Neural cell (in vitro differentiated cells): ENCODE data around the gene TRIM9. TPM values are rescaled to one million over a fixed set of nuclear protein-coding genes. Genes with fewer than 3 reads are reported as not detected.

ENCODE experiments used
- H2AFZ ChIP-seq: fragments of 200-600, 300-800 bp; sonication (generic), shearing (Covaris generic); 2 replicates; pipeline ENCODE4 v1.6.0; 2014; ENCODE audit warnings: low read depth, mild to moderate bottlenecking, antibody characterized with exemption, low read length, moderate library complexity
- H3F3A ChIP-seq: fragments of 200-600 bp; shearing (Covaris generic); 2 replicates; pipeline ENCODE4 v1.6.1; 2016; ENCODE audit warnings: mild to moderate bottlenecking, moderate library complexity, mixed read lengths, antibody characterized with exemption, low read length; ENCODE audit not compliant: insufficient read depth, poor library complexity, severe bottlenecking
- H3K27ac ChIP-seq: fragments of 200-600, 300-800 bp; sonication (generic), shearing (Covaris generic); 2 replicates; pipeline ENCODE4 v1.5.1; 2014; ENCODE audit warnings: mild to moderate bottlenecking, low read length, moderate library complexity
- H3K27me3 ChIP-seq: fragments of 300-800, 200-600 bp; sonication (generic), shearing (Covaris generic); 2 replicates; pipeline ENCODE4 v1.6.0; 2014; ENCODE audit warnings: mild to moderate bottlenecking, low read depth, low read length, moderate library complexity; ENCODE audit not compliant: insufficient read depth
- H3K36me3 ChIP-seq: fragments of 300-800, 200-600 bp; sonication (generic), shearing (Covaris generic); 2 replicates; pipeline ENCODE4 v1.5.1; 2014; ENCODE audit warnings: mild to moderate bottlenecking, antibody characterized with exemption, low read length, moderate library complexity; ENCODE audit not compliant: insufficient read depth
- H3K4me2 ChIP-seq: fragments of 300-800, 200-600 bp; sonication (generic), shearing (Covaris generic); 2 replicates; pipeline ENCODE4 v1.6.0; 2014; ENCODE audit warnings: mild to moderate bottlenecking, low read length
- H3K4me3 ChIP-seq: fragments of 300-800, 200-600 bp; sonication (generic), shearing (Covaris generic); 2 replicates; pipeline ENCODE4 v1.5.1; 2014; ENCODE audit warnings: mild to moderate bottlenecking, low read length, moderate library complexity
- H3K79me2 ChIP-seq: fragments of 200-600 bp; shearing (Covaris generic); replicated peaks from 2 replicates; pipeline ENCODE4 v1.6.0; 2014; ENCODE audit warnings: mild to moderate bottlenecking, low read length, moderate library complexity; ENCODE audit not compliant: insufficient read depth
- H3K9ac ChIP-seq: fragments of 300-800, 200-600 bp; sonication (generic), shearing (Covaris generic); 2 replicates; pipeline ENCODE4 v1.6.1; 2016; ENCODE audit warnings: mild to moderate bottlenecking, low read length, mixed read lengths
- H3K9me2 ChIP-seq: fragments of 200-600 bp; shearing (Covaris generic); 2 replicates; pipeline ENCODE4 v1.6.1; 2016; ENCODE audit warnings: mild to moderate bottlenecking, low read length, mixed read lengths; ENCODE audit not compliant: insufficient read depth
- H3K9me3 ChIP-seq: fragments of 200-600, 300-800 bp; sonication (generic), shearing (Covaris generic); 2 replicates; pipeline ENCODE4 v1.6.1; 2016; ENCODE audit warnings: mild to moderate bottlenecking, mixed run types, low read length, moderate library complexity, mixed read lengths
- H4K20me1 ChIP-seq: fragments of 200-600 bp; shearing (Covaris generic); 2 replicates; pipeline ENCODE4 v1.6.1; 2016; ENCODE audit warnings: mild to moderate bottlenecking, mixed run types; ENCODE audit not compliant: insufficient read depth
- EP300 ChIP-seq: fragments of 450-650 bp; conservative IDR thresholded peaks from 2 replicates; pipeline ENCODE4 v1.6.1; 2014; ENCODE audit warnings: antibody characterized with exemption, mild to moderate bottlenecking, moderate library complexity; ENCODE audit not compliant: poor library complexity, severe bottlenecking
- EZH2 ChIP-seq: fragments of 200-600, 300-800 bp; shearing (Covaris generic), sonication (generic); IDR thresholded peaks from 2 replicates; pipeline ENCODE4 v1.6.1; 2014; ENCODE audit warnings: antibody characterized with exemption, low read length, borderline replicate concordance, mild to moderate bottlenecking; ENCODE audit not compliant: insufficient read depth, poor library complexity, severe bottlenecking
- MXI1 ChIP-seq: fragments of 450-650 bp; conservative IDR thresholded peaks from 2 replicates; pipeline ENCODE4 v1.6.1; 2014; ENCODE audit warnings: antibody characterized with exemption, mild to moderate bottlenecking; ENCODE audit not compliant: poor library complexity, severe bottlenecking
- POLR2AphosphoS5 ChIP-seq: IDR thresholded peaks from 2 replicates; pipeline ENCODE4 v1.6.1; 2012
- RAD21 ChIP-seq: fragments of 450-650 bp; conservative IDR thresholded peaks from 2 replicates; pipeline ENCODE4 v1.6.1; 2014; ENCODE audit warnings: antibody characterized with exemption, mild to moderate bottlenecking, moderate library complexity
- SMC3 ChIP-seq: fragments of 450-650 bp; conservative IDR thresholded peaks from 2 replicates; pipeline ENCODE4 v1.6.1; 2014; ENCODE audit warnings: antibody characterized with exemption, mild to moderate bottlenecking, moderate library complexity; ENCODE audit not compliant: poor library complexity
- TAF1 ChIP-seq: IDR thresholded peaks from 2 replicates; pipeline ENCODE4 v1.6.1; 2012; ENCODE audit warnings: low read depth
- polyA plus RNA-seq: library from polyadenylated mRNA; depleted of rRNA; stranded (reverse); fragments of >200 nt; gene quantifications from 2 replicates; pipeline ENCODE4 v1.2.3, GENCODE V29; 2014
- TF ChIP-seq, protein P1 (sequence below): IDR thresholded peaks from 2 replicates; pipeline ENCODE4 v1.6.1; 2012; ENCODE audit warnings: borderline replicate concordance
- TF ChIP-seq, protein P2 (sequence below): fragments of 450-650 bp; IDR thresholded peaks from 2 replicates; pipeline ENCODE4 v1.5.1; 2014; ENCODE audit warnings: antibody characterized with exemption, mild to moderate bottlenecking, moderate library complexity; ENCODE audit not compliant: poor library complexity, severe bottlenecking

Gene TRIM9
- polyA plus RNA-seq, 1 donor from 2014 or later, result 15.9 TPM

DNA sequence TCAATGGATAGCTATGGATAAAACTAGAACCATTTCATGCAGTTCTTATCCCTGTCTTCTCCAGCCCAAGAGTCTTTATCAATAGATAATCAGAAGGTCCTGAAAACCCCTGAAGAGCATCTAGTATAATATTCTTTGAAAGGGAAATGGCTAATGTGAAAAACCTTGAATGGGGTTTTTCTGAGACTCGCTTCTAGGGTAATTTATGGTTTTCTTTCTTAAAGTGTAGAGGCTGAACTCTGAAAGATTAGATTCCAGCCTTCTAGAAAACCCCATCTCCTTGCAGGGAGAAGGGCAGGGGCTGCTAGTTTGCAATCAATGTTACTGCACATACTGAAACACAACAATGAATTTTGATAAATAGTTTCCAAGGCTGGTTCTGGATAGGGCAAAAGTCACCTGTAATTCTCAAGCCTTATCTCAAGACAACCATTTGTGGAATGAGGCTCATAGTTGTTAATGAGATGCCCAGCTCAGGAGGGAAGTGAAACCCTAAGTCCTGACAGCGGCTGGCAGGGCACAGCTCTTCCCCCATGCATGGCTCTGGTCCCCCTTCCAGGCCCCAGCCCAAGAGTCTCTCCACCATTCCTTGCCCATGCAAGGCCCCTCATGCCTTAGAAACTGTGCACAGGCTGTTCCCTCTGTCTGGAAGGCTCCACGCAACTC lies 116.9 kb downstream of the TRIM9 start:
- no peak overlapping the region for H3K4me3 ChIP-seq
- no peak overlapping the region for H3K27ac ChIP-seq
- H4K20me1 ChIP-seq, result no peaks in the 10 kb centered on the region
- H2AFZ ChIP-seq, result no peak overlapping the region
- H3K9ac ChIP-seq, result no peak overlapping the region
- no peaks in the 10 kb centered on the region for H3K9me2 ChIP-seq
- no peaks in the 10 kb centered on the region for H3F3A ChIP-seq
- no peak overlapping the region for H3K4me2 ChIP-seq
- H3K27me3 ChIP-seq, result no peaks in the 10 kb centered on the region
- H3K79me2 ChIP-seq, result no peaks in the 10 kb centered on the region
- TF ChIP-seq MXI1, result no peak
- TF ChIP-seq SMC3, result no peak
- TF ChIP-seq, protein P1, sequence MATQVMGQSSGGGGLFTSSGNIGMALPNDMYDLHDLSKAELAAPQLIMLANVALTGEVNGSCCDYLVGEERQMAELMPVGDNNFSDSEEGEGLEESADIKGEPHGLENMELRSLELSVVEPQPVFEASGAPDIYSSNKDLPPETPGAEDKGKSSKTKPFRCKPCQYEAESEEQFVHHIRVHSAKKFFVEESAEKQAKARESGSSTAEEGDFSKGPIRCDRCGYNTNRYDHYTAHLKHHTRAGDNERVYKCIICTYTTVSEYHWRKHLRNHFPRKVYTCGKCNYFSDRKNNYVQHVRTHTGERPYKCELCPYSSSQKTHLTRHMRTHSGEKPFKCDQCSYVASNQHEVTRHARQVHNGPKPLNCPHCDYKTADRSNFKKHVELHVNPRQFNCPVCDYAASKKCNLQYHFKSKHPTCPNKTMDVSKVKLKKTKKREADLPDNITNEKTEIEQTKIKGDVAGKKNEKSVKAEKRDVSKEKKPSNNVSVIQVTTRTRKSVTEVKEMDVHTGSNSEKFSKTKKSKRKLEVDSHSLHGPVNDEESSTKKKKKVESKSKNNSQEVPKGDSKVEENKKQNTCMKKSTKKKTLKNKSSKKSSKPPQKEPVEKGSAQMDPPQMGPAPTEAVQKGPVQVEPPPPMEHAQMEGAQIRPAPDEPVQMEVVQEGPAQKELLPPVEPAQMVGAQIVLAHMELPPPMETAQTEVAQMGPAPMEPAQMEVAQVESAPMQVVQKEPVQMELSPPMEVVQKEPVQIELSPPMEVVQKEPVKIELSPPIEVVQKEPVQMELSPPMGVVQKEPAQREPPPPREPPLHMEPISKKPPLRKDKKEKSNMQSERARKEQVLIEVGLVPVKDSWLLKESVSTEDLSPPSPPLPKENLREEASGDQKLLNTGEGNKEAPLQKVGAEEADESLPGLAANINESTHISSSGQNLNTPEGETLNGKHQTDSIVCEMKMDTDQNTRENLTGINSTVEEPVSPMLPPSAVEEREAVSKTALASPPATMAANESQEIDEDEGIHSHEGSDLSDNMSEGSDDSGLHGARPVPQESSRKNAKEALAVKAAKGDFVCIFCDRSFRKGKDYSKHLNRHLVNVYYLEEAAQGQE, result no peak
- TF ChIP-seq RAD21, result no peak
- no peak for TF ChIP-seq POLR2AphosphoS5
- TF ChIP-seq EP300, result no peak
- TF ChIP-seq, protein P2, sequence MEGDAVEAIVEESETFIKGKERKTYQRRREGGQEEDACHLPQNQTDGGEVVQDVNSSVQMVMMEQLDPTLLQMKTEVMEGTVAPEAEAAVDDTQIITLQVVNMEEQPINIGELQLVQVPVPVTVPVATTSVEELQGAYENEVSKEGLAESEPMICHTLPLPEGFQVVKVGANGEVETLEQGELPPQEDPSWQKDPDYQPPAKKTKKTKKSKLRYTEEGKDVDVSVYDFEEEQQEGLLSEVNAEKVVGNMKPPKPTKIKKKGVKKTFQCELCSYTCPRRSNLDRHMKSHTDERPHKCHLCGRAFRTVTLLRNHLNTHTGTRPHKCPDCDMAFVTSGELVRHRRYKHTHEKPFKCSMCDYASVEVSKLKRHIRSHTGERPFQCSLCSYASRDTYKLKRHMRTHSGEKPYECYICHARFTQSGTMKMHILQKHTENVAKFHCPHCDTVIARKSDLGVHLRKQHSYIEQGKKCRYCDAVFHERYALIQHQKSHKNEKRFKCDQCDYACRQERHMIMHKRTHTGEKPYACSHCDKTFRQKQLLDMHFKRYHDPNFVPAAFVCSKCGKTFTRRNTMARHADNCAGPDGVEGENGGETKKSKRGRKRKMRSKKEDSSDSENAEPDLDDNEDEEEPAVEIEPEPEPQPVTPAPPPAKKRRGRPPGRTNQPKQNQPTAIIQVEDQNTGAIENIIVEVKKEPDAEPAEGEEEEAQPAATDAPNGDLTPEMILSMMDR, result no peak
- no peak for TF ChIP-seq EZH2
- no peaks in the 10 kb centered on the region for H3K36me3 ChIP-seq
- H3K9me3 ChIP-seq, result no peaks in the 10 kb centered on the region

DNA sequence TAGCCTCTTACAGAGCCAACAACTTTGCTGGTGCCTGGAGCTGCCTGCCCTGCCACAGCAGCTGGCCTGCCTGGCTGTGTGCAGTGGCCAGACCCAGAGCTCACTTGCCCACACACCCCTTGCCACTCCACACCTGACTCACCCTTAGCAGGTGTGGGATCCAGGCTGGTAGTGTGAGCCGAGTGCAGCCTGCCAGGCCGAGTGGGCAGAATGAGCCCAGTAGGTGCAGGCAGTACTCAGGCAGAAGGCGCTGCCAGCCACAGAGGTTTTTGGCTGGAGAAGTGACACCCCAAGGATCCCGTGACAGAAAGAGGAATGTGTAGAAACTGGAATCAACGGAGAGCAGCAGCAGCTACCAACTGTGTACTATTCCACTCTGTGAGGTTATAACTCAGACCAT lies 120.8 kb downstream of the TRIM9 start:
- H4K20me1 ChIP-seq, result no peaks in the 10 kb centered on the region
- no peak overlapping the region for H3K4me3 ChIP-seq
- H3K36me3 ChIP-seq, result no peaks in the 10 kb centered on the region
- no peaks in the 10 kb centered on the region for H3K27me3 ChIP-seq
- no peaks in the 10 kb centered on the region for H3K9me3 ChIP-seq
- no peaks in the 10 kb centered on the region for H3F3A ChIP-seq
- H3K27ac ChIP-seq, result no peak overlapping the region
- H3K79me2 ChIP-seq, result no peaks in the 10 kb centered on the region
- H3K9me2 ChIP-seq, result no peaks in the 10 kb centered on the region
- TF ChIP-seq MXI1, result no peak
- TF ChIP-seq EZH2, result no peak
- TF ChIP-seq, protein P2, result no peak
- no peak for TF ChIP-seq TAF1
- TF ChIP-seq EP300, result no peak
- no peak for TF ChIP-seq POLR2AphosphoS5
- TF ChIP-seq, protein P1, result no peak
- TF ChIP-seq SMC3, result no peak
- no peak for TF ChIP-seq RAD21
- H3K9ac ChIP-seq, result no peak overlapping the region
- no peak overlapping the region for H2AFZ ChIP-seq
- H3K4me2 ChIP-seq, result no peak overlapping the region
